Esophagus mucosa (tissue), 1 donor: ENCODE results near the gene MRPL37. TPM values are rescaled to one million over a fixed set of nuclear protein-coding genes. Genes with fewer than 3 reads are reported as not detected.
A peak's percentile ranks its signal among the peaks of the same experiment; 100 is the strongest.
"Not testable (repeated sequence)": the region's sequence is repeated elsewhere in the genome, so short reads cannot be mapped to it uniquely, and the experiment has no call there.

Source experiments
- ATAC-seq: fragments of 200-7000 bp; cut with Tn5 transposase; one replicate; pipeline ENCODE4 v1.9.1; 2020
- total RNA-seq: library from RNA; stranded (reverse); gene quantifications from one replicate; pipeline ENCODE4 v1.2.4, GENCODE V29; 2023
- donor health status: DM: yes; HTN: yes; CAD: no.

The MRPL37 gene
- 86.1 TPM for total RNA-seq

DNA sequence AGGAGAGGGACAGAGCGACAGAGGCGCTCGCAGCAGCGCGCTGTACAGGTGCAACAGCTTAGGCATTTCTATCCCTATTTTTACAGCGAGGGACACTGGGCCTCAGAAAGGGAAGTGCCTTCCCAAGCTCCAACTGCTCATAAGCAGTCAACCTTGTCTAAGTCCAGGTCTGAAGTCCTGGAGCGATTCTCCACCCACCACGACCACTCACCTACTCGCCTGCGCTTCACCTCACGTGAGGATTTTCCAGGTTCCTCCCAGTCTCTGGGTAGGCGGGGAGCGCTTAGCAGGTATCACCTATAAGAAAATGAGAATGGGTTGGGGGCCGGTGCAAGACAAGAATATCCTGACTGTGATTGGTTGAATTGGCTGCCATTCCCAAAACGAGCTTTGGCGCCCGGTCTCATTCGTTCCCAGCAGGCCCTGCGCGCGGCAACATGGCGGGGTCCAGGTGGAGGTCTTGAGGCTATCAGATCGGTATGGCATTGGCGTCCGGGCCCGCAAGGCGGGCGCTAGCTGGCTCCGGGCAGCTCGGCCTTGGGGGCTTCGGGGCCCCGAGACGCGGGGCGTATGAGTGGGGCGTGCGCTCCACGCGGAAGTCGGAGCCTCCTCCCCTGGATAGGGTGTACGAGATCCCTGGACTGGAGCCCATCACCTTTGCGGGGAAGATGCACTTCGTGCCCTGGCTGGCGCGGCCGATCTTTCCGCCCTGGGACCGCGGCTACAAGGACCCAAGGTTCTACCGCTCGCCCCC is at the start of gene MRPL37, which contains the start of gene CYB5RL:
Gene MRPL37, plus strand, starts transcription at position 403 of the 754 bp plus-strand sequence. Its CDS starts 77 bp downstream, at position 480.
Gene CYB5RL, minus strand, starts transcription at position 266 of the 754 bp plus-strand sequence. CDS start 4,414 bp downstream, outside the sequence.
- ATAC-seq = peak; percentile 98

DNA sequence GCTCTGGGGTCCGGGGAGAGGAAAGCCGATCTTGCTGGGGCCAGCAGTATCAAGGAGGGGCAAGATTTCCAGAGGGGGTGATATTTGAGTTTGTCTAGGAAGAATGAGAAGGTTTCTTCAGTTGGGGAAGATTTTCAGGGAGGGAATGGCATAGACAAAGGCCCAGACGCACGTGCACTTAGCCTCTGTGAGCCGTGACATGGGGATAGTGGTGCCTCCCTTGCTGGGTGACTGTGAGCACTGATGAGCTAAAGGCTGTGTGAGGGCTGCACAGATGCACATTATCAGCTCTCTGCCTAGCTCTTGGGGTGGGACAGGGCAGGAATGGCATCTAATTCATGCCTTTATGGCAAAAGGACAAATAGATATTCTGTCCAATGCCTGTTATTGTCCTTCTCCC is 49.0 kb upstream of the MRPL37 start:
- no peak for ATAC-seq

DNA sequence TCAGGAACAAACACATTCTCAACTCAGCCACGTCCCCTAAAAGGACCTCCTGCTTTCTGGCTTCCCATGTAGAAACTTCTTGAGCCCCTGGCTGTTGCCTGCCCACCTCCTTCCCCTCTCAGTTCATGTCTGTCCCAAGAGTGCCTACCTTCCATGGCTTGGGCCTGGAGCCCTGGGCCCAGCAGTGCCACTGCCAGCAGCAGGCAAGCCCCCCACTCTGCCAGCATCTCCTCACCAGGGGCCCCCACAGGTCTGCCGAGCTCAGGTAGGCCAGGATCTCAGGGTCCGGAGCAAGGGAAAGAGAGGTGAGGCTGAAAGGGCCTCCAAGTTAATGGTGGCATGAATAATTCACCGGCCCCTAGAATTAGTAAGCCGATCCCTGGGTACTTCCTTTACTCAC is 47.3 kb upstream of the MRPL37 start, which contains the start of gene CDCP2:
Gene CDCP2, minus strand, starts transcription at position 305 of the 400 bp plus-strand sequence. Its CDS starts 78 bp downstream, at position 227.
- no peak for ATAC-seq

DNA sequence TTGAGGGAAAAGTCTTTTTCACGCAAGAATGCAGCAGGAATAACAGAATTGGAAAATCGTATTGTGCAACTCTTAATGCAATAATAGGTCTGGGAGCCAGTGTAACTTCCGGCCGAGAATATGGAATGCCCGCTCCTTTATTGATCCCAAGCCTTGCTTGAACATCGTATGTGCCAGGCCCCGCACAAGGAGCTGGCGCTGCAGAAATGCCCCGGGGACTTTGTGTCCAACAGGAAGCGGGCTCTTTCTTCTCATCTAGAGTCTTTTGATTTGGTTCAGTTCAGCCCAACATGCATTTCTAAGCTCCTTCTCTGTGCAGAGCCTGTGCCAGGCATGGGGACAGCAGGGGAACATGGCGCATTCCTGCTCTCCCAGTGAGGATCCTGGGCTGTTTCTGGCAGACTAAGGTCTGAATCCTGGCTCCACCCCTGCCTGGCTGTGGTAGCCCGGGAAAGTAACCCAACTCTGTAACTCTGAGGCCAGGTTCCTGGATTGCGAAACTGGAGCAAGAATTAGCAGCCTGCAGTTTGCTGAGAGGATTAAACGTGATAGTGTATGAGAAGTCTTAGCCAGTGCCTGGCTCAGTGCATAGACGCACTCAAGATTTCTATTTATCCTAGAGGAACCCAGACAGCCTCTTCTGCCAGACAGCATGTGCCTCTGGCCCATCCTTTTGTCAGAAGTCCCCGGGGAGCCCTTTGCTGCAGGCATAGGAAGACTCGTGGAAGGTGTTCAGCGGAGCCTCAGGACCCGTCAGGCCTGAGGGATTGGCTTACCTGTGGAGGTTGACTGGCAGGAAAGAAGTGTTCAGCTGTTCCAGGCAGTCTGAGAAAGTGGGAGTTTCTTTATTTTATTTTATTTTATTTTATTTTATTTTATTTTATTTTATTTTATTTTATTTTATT is 46.2 kb upstream of the MRPL37 start:
- ATAC-seq = peak; percentile 87

DNA sequence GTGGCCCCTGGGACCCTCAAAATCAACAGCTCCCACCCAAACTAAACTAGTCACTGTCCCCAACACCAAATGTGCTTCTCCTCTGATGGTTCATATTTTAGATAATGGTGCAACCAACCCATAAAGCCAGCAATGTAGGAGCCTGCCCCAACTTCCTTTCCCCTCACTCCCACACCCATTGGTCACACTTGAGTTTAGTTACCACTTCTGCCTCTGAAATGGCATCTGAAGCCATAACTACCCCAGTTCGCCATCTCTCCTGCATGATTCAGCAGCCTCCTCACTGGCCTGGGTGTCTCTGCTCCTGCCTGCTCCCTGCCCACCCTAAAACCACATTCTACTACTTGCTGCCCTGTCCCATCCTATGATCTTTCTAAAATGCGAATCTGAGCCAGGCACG is 43.8 kb upstream of the MRPL37 start:
- no peak for ATAC-seq

DNA sequence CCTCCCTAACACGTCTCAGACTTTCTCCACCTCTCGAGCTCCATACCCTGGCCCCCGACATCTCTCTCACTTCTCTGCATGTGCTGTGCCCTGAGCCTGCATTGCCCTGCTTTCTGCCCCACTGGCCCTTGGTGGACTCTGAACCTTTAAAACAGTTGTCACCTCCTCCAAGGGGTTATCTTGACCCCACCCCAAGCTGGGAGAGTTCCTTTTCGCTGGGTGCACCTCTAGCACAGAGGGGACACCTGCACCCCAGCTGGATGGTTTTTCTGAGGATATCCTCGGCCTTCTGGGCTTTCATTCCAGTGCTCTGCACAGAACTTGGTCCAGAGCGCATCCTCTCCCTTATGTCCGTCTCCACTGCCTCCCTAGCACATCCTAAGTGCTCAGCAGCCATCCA is 43.0 kb upstream of the MRPL37 start:
- no peak for ATAC-seq

DNA sequence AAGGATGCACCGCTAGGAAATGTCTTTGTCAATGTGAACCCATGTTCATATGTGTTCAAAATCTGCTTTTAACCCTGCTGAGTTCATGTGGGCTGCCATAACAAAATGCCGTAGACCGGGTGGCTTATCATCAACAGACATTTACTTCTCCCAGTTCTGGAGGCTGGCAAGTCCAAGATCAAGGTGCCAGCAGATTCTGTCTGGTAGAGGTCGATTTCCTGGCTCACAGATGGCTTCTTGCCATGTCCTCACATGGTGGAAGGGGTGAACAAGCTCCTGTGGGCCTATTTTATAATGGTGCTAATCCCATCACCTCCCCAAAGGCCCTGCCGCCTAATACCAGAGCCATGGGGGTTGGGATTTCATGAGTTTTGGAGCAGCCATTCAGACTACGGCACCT is 42.6 kb upstream of the MRPL37 start:
- no peak for ATAC-seq

DNA sequence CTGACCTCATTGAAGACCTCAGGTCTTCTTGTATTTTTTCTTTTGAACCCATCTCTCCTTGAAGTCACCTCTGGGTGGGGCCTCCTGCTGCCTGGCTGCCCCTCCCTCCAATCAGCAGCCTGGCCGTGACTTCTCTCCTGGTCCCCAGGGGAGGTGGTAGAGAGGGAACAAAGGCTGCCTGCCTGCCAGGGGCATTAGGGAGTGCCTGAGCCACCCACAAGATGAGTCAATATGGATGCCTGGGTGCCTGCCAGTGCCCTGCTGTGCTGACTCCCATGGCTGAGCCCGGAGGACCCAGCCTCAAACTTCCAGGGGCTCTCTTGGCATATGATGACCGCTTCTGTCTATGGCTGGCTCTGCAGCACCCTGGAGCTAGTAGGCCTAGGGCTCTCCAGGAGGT is 41.9 kb upstream of the MRPL37 start:
- peak; percentile 85 for ATAC-seq

DNA sequence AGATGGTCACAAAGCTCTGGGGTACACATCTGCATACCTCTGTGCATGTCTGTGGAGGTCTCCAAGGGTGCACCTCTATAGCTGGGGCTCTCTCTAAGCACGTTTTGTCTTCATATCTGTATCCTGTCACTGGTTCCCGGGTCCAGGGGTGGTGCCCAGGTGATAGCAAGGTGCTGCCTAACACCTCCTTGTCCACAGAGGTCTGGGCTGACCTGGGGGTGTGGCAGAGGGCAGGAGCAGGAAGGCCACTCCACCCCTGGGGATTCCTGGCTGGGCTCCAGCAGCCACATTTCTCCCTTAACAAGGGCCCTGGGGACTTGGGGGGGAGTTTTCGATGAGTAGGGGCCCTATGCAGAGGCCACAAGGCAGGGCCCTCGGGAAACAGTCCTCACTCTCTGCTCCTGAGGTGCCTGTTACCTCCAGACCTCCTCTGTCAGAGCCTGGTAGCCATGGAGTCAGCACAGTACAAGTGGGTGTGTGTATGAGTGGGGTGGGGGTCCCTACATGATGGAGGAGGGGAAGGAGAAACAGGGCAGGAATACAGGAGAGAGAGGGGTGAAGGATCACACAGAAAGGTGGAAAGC is 40.1 kb upstream of the MRPL37 start:
- no peak for ATAC-seq

DNA sequence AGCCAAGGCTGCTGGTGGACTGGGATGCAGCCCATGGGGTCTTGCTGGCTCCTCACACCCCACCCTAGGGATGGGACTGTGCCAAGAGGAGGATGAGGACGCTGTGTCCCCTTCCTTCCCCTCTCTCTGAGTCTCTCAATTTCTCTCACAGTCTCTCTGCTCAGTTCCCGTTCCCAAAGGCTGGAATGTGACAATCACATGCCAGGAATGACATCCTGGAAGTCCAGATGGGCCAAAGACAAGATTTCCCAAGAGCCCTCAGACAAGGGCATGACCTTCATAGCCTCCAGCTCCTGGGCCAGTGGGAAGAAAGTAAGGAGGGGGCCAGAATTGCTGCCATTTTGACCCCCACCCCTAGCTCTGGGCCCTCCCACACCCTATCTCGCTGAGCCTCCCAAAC is 39.6 kb upstream of the MRPL37 start:
- ATAC-seq = no peak

DNA sequence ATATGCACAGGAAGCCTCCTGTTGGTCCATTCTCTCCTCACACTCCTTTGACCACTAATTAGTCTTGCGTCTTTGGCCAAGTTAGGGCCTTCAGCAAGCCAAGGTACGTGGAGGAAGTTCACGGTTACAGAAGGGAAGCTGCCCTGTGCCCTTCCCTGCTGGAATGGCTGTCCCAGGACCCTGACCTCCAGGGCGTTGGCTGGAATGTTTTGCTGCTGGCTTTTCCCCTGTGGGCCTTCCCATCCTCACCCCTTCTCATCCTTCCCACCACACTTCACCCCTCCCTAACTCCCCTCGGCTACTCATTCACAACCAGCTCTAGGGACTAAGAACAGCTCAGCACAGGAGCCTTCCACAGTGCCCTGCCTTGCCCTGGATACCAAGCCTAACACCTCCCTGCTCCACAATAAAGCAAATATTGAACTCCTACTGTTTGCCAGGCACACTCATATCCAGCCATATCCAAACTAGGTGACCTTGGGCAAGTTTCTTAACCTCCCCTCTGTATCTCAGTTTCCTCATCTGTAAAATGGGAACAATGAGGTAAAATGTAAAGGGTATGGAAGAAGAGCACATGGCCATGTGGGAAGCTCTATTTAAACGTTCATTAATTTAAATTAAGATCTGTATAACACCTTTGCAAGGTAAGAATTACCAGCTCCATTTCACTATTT is 38.3 kb upstream of the MRPL37 start:
- no peak for ATAC-seq

DNA sequence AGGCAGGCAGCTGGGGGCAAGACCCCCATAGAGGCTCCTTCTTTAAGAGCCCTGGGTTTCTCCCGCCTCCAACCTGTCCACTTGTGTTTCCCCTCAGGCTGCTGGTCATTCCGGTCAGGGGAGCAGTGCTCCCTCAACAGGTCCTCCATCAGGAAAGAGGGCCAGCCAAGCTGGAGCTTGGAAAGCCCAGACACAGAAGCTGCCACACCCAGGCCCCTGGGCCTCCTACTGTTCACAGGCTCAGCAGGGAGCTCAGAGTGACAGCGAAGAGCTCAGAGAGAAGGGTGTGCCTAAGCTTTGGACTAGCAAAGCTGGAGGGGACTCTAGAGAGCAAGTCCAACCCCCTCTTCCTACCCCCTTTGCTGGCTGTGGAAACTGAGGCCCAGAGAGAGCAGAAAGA is 36.9 kb upstream of the MRPL37 start:
- ATAC-seq = peak; percentile 79

DNA sequence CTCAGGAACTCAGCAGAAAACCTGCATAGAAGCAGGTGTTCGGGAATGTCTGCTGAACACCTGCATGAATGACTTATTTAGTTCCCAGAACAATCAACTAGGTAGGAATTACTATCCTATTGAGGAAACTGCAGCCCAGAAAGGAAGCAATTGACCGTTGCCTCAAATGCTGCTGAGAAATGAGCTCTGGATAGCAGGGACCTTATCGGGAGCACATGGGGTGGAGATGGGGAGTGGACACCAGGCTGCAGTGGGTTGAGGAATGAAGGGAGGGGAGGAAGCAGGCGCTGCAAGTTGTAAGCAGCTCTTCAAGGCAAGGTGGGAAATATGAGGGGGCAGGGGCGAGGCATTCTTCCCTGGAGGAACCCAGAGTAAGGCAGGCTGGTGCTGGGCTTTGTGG is 36.4 kb upstream of the MRPL37 start:
- ATAC-seq = no peak

DNA sequence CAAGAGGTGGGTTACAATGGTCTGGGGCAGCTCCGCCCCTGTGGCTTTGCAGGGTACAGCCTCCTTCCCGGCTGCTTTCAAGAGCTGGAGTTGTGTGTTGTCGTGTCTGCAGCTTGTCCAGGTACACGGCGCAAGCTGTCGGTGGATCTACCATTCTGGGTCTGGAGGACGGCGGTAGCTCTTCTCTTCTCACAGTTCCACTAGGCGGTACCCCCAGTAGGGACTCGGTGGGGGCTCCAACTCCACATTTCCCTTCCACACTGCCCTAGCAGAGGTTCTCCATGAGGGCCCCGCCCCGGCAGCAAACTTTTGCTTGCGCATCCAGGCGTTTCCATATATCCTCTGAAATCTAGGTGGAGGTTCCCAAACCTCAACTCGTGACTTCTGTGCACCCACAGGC is 34.8 kb upstream of the MRPL37 start:
- no peak for ATAC-seq

DNA sequence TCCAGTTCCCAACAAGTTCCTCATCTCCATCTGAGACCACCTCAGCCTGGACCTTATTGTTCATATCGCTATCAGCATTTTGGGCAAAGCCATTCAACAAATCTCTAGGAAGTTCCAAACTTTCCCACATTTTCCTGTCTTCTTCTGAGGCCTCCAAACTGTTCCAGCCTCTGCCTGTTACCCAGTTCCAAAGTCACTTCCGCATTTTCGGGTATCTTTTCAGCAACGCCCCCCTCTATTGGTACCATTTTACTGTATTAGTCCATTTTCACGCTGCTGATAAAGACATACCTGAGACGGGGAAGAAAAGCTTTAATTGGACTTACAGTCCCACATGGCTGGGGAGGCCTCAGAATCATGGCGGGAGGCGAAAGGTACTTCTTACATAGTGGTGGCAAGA is 33.6 kb upstream of the MRPL37 start:
- ATAC-seq = not testable (repeated sequence)

DNA sequence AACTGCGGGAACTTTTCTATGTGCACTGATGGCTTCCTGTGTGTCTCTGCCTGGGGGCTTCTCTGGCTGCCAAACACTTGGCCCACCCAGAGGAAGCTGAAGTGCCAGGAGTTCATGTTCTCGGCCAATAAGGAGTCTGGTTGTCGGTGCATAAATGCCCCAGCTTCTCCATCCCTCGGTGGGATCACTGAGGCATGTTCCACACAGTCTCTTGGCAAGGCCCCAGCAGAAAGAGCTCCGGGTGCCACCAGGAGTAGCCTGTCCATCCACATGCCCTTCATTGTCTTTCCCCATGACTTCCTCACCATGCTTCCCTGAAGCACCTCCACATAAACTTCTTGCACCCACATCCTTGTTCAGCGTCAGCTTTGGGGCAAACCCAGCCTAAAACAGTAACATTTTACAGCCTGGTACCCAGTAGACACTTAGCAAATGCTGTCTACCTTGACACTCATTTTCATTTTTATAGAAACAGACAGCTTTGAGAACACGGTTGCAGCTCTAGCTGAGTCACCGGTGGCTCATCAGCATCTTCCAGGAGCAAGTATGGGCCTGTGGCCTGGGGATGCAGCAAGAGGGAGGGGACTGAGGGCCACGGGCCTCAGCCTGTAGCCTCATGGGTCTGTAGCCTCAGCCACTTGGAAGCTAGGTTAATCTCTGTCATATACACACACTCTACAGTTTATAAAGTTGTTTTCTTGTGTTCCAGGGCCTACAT is 32.4 kb upstream of the MRPL37 start:
- peak; percentile 94 for ATAC-seq

DNA sequence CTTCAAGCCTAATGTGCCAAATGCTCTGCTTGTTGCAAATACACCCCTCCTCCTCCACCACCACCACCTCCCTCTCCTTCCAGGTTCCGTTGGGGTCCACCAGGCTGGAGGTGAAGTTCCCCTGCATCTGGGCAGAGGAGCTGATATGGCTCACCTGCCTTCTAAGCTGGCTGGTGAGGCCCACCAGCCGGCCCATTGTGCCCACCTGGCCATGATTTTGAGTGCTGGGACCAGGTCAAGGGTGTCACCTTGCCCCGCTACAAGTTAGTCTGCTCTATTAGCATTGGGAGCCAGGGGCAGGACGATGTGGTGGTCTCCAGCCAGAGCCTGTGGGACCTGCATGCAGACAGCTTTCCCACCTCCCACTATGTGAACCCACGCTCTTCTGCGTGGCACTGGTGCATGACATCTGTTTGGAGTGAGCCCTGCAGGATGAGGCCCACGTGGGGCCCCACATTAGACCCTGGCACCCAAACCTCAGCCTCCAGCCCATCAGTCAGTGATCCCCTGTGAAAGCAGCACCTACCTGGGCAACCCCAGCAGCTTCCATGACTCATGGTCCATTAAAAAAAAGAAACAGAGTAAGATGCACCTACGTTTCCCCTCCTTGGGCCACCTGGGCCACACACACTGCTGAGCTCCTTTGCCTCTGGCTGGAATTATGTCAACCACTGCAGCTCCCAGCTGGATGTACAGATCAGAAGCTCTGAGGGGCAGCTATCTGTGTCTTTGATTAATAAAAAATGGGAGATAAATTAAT is 31.6 kb upstream of the MRPL37 start:
- peak; percentile 13 for ATAC-seq

DNA sequence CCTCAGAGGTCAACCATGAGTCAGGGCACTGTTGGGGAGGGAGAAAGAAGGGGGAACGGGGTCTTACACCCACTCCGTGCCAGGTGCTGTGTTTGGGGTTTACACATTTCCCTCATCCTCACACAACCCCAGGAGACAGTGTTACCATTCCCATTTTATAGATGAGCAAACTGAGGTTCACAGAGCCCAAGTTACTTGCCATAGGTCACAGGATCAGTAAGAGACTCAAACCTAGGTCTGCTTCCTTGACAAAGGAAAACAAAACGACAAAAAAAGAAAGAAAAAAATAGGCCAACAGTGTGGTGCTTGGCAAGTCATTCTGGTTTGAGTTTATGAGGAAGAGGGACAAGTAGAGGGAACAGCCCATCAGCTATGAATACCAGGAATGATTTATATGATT is 30.9 kb upstream of the MRPL37 start:
- no peak for ATAC-seq

DNA sequence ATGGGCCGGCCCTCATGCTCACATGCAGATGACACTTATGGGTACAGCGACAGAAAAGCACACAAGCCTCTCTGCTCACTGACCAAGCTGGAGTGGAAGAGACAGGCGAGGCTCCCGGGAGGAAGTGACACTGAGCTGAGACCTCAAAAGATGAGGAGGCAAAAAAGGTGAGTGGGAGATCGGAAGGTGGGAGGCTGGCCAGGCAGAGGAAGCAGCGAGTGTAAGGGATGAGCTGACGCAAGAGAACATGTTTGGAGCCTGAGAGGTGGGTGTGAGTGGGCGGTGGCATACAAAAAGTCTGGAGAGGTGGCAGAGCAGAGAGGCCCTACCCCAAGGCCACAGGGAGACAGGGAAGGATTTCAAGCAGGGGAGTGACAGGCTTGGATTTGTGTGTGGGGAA is 29.0 kb upstream of the MRPL37 start:
- ATAC-seq = no peak

DNA sequence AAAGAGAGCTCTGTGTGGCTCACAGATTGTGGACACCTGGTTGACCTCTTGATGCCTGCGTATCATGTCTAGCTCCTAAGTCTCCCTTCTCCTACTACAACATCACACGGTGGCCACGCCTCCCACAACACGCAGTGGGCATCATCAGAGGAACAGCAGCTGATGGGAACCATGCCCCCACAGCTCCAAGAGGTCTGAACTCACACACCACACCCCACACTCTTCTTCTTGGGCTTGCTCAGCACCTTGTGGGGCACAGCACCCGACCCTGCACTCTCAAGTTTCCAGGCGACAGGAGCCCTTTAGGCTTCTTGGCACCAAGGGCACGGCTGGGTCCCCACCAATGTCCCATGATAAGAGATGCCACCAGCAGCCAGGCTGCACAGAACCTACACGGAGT is 28.4 kb upstream of the MRPL37 start:
- ATAC-seq = no peak
